HG03571 (cell line): ENCODE data around the gene FBXO8.

Source experiments
- ATAC-seq: cut with Tn5 transposase; IDR thresholded peaks from one replicate; pipeline ENCODE4 v1.9.1; 2021; ENCODE audit not compliant: unreplicated experiment

The FBXO8 gene

GRCh38 chr4:174248407-174248806 is 35.1 kb downstream of the FBXO8 start:
- no peak for ATAC-seq

- ATAC-seq: no peak
These were observed 37.8 kb downstream of the FBXO8 start for GRCh38 chr4:174245714-174246113.

DNA sequence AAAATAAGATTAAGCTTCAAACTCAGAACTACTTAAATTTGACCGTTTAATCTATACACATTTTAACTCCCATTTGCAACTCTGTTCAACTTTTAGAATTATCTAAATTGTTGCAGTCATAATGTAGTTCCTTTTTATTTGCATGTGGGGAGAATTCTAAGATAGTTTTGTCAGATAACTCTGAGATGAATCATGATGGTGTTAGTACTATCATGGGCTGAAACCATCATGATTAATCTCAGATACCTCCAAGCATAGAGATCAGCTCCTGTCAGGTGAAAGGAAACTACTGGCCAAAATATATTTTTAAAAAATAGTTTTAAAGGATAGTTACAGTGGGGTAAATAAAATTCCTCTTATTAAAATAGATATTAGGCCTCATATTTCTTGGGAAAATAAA is 39.0 kb downstream of the FBXO8 start:
- no peak for ATAC-seq

GRCh38 chr4:174241162-174241561 is 42.3 kb downstream of the FBXO8 start:
- no peak for ATAC-seq

- ATAC-seq: no peak
These were observed 47.1 kb downstream of the FBXO8 start for GRCh38 chr4:174236359-174236758.

GRCh38 chr4:174230680-174231079 is 52.8 kb downstream of the FBXO8 start:
- ATAC-seq: no peak

DNA sequence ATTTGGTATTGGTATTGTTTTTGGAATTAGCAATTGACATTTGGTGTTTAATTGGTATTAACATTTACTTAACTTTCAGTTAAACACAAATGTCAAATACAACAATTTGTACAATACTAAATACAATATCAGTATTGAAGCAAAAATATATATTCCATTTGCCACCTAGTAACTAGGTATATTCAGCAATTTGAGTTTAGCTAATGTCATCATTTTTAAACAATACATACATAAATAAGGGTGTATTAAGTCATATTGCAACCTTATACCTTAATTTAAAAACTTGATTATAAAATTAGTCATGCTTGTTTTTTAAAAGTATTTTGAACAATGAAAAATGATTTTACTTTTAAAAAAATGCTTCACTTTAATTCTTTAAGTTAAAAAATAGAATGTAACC is 53.3 kb downstream of the FBXO8 start:
- no peak for ATAC-seq

DNA sequence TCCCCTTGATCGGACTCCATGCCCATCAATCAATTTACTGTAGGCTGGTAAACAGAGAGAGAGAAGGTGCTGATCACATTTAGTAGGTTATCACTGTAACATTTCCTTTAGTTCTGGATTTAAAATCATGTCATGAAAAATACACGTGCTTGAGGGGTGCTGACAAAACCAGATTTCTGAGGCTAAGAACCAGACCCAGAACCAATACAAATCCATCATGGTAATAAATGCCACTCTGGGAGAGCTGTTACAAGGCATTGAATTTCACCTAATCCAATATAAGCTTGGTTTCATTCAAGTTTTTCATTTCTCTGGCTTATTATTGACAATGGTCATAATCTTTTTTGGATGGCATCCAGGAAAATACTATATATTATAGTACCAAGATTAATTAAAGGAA is 54.5 kb downstream of the FBXO8 start:
- no peak for ATAC-seq

DNA sequence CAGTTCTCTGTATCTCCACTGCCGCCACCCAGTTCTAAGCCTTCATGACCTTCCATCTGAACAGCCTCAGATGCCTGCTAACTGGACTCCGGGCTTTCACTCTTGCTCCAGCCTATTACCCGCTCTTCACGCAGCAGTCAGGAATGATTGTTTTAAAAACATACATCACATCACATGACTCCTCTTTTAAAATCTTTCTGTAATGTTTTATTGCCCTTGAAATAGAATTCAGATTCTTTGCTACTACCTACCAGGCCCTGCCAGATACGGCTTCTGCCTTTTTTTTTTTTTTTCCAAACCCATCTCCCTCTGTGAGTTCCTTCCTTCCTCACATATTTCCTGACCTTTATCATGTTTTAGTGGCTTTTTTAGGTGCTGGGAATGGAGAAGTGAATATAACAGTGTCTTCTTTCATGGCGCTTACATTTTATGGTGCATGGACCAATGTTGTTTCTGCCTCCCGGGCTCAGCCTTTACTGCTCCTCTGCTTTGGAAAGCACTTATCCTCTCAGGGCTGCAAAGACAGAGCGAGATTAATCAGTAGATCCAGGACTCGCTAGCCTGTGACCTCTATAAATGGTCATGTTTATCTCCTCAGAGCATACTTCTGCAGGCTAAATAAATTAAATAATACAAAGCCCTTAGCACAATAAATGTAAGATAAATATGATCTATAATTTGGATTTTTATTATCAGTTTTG is 58.0 kb downstream of the FBXO8 start:
- no peak for ATAC-seq

DNA sequence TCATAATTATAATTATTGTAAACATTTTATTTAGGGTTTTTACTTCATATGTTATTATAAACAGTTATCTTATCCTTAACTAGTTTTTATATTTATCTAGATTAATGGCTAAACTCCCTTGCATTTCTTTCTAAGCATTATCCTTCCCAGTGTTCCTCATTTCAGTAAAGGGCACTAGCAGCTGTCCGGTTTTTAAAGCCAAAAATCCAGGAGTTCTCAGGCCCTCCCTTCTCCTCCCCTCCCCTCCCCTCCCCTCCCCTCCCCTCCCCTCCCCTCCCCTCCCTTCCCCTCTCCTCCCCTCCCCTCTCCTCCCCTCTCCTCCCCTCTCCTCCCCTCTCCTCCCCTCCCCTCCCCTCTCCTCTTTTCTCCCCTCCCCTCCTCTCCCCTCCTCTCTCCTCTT is 58.9 kb downstream of the FBXO8 start:
- no peak for ATAC-seq

- no peak for ATAC-seq
These were observed 61.1 kb downstream of the FBXO8 start for GRCh38 chr4:174222266-174222872.

DNA sequence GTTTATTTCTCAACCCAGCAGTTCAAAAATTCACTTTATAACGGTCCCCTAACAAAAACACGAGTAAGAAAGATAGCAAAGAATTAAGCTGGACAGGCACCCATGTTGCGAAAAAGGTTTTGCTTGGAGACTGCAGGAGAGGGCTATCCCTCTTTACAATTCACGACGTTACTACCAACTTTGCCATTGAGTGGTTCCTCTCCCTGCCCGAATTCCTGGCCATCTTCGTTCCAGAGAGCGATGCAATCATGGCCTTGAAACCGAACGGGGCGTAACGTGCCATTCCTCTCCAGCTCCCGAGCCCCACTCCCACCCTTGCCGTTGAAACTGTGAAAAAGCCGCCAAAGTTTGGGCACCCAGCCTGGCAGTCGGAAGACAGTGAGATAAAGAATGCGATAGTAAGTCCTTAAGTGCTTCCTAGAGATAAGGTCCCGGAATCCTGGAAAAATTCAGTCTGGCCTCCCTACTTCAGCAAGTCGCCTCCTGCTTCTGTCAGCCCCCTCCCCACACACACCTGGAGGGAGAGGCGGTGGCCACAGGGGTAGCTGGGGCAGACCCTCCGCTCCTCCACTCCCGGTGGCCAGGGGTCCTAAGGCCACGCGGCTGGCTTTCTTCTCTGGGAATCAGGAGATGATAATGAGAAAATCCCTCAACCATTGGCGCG is 65.2 kb downstream of the FBXO8 start:
- ATAC-seq: no peak

DNA sequence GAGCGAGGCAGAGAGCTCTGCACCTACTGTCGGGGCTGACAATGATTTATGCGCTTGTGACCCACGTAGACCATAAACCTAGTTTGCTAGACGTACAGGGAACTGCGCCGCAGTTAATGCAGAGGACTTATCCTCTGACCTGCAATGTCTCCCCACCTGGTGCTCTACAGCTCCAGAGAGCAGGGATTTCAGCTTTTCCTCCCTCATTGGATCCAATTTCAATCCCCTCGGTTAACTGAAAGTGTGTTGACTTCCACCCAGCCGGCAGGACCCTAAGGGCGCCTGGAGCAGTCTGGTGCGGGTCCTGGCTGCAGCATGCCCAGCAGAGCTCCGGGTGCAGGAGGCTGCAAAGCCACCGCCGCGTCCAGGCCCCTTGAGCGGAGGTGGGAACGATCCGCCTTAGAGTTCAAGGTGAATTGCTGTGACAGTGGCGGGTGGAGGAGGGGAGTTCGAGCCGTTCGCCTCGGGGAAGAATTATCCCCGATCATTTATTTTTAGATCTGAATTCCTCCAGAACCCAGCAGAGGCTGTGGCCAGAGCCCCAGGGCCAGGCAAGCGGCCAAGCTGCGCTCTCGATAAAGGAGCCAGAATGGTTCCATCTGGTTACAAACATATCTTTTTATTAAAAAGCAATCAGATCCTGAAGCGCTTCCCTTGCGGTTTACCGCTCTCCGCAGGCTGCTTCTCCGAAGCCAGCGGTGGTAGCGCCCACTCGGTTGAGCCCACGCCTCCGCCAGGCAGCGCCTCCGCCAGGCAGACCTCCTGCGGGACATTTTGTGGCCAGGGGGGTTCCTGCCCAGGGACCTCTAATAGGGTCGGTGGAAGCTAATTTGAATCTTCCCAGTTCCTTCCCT is 66.0 kb downstream of the FBXO8 start:
- no peak for ATAC-seq

- ATAC-seq: no peak
These were observed 66.6 kb downstream of the FBXO8 start for GRCh38 chr4:174216799-174217272.

GRCh38 chr4:174215961-174216680 is 67.3 kb downstream of the FBXO8 start:
- ATAC-seq: no peak

GRCh38 chr4:174215057-174215456 is 68.4 kb downstream of the FBXO8 start:
- no peak for ATAC-seq

DNA sequence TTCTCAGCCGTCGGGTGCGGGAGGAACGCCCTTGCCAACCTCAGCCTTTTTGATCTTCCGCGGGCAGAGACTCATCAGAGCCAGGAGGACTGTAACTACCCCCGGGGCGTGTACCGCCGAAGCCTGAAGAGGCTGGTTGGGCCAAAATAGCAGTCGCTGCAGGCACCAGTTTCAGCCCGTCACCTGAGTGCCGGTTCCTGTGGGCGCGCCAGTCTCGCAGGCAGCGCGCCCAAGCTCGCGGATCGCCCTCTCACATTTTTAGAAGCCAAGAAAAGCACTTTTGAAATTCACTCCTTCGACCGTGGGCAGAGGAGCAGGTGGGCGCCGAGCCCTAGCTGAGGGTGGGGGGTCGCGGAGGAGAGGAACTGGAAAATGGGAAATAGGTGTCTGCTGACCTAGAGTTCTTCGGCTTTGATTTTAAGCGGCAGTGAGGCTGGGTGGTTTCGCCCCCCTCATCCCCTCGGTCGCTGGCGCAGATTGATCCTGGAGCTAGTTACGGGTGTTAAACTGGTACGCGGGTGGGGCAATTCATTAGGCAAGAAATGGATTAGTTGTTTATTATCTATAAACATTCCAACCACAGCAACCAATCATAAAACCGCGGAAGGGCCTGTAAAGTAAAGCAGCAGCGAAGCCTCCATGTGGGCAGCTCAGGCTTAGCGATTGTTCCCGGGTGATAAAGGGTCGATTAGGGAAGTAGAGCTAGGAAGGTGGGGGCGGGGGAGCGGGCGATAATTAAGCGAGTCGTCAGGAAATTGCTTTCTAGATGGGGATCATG is 69.2 kb downstream of the FBXO8 start:
- no peak for ATAC-seq

DNA sequence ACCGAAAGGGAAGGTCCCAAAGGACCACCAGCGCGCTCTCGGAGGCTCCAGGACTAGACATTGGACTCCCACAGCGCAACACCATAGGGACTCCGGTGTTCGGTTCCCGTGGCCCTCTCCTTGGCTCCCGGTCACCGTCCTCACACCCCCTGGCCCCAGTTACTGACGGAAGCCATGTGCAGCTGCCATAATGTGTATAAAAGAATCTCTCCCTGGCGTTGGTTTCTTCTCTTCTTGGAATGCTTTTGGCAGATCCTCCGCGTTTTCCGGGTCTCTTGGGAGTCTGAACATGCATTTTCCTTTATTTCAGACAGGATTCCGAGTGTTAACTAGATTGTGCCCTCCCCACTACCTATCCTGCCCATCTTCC is 69.8 kb downstream of the FBXO8 start:
- no peak for ATAC-seq

GRCh38 chr4:174212061-174212460 is 71.4 kb downstream of the FBXO8 start:
- ATAC-seq: no peak

DNA sequence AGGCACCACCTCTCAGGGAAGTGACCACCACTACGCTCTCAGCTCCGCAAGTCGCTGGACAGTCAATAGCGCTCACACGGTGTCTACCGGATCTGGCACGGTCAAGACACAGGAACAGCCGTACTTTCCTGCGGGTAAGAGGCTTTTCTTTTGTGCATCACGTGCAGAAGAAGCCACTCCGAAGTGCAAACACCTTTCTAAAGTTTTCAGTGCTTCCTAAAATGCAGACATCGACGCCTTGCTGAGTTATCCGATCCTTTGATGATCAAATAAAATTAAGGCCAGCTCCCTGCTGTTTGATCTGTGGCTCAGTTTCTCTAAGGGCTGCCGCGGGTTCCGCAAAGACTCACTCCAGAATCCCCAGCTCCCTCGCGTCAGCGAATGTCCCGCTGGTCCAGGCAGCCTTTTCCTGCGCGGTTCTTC is 71.8 kb downstream of the FBXO8 start:
- ATAC-seq: no peak
